Panc1 (cell line): Measurements from ENCODE around the gene INPP4B. TPM values are rescaled to one million over a fixed set of nuclear protein-coding genes. Genes with fewer than 3 reads are reported as not detected.

Source experiments
- ATAC-seq: fragments of 200-7000 bp; cut with Tn5 transposase; 2 replicates; pipeline ENCODE4 v1.9.1; 2020; ENCODE audit warnings: mild to moderate bottlenecking, moderate library complexity
- BruUV-seq: library from RNA; stranded (reverse); fragments of 400-500 nt; replicated peaks from 2 replicates; lab custom pipeline; 2021; lab: Mats Ljungman, UMichigan
- CTCF ChIA-PET: fragments of 300-600 bp; sonication (Branson Sonifier 250); formaldehyde crosslinking; loops from one replicate; lab custom pipeline; 2022; ENCODE audit warnings: antibody characterized with exemption; lab: Charles Lee
- POLR2A ChIA-PET: fragments of 300-600 bp; sonication (Branson Sonifier 250); formaldehyde crosslinking; loops from one replicate; lab custom pipeline; 2022; ENCODE audit warnings: antibody characterized with exemption; lab: Charles Lee
- DNase-seq: peaks from one replicate; pipeline ENCODE4 v3.0.0-alpha.2; 2010; ENCODE audit warnings: low read depth, low spot score
- H3K27ac ChIP-seq: 2 replicates; pipeline ENCODE4 v1.5.1; 2011; ENCODE audit warnings: mild to moderate bottlenecking, low read length, inconsistent platforms
- H3K27me3 ChIP-seq: fragments of 200-500 bp; sonication (Bioruptor generic); 2 replicates; pipeline ENCODE4 v1.6.0; 2014; ENCODE audit warnings: low read length, inconsistent platforms; ENCODE audit not compliant: control insufficient read depth, insufficient read depth
- H3K36me3 ChIP-seq: fragments of 200-500 bp; sonication (Bioruptor generic); 2 replicates; pipeline ENCODE4 v1.5.1; 2014; ENCODE audit warnings: inconsistent platforms, mild to moderate bottlenecking, low read length, moderate library complexity; ENCODE audit not compliant: control insufficient read depth, insufficient read depth
- H3K4me1 ChIP-seq: 2 replicates; pipeline ENCODE4 v1.5.1; 2011; ENCODE audit warnings: inconsistent platforms, mild to moderate bottlenecking, low read length, moderate library complexity; ENCODE audit not compliant: control insufficient read depth, insufficient read depth
- H3K4me3 ChIP-seq, 2 experiments: 2 replicates each; pipeline ENCODE4 v1.5.1; 2011 to 2012; ENCODE audit warnings: low read depth in 2 of 2, low read length in 2 of 2, mild to moderate bottlenecking in 2 of 2, inconsistent platforms in 1 of 2, moderate library complexity in 1 of 2
- H3K9me3 ChIP-seq: fragments of 200-500 bp; sonication (Bioruptor generic); 2 replicates; pipeline ENCODE4 v1.5.1; 2014; ENCODE audit warnings: low read depth, mild to moderate bottlenecking, inconsistent platforms, low read length, moderate library complexity; ENCODE audit not compliant: control insufficient read depth, insufficient read depth
- POLR2AphosphoS5 ChIP-seq: IDR thresholded peaks from 2 replicates; pipeline ENCODE4 v1.6.1; 2012; ENCODE audit warnings: mild to moderate bottlenecking, low read depth, low read length, moderate library complexity
- SIN3A ChIP-seq: IDR thresholded peaks from 2 replicates; pipeline ENCODE4 v1.6.1; 2012; ENCODE audit warnings: low read depth, mild to moderate bottlenecking, low read length, moderate library complexity, borderline replicate concordance; ENCODE audit not compliant: insufficient read depth
- TCF7L2 ChIP-seq: IDR thresholded peaks from 2 replicates; pipeline ENCODE4 v1.6.1; 2011; ENCODE audit warnings: mild to moderate bottlenecking, low read depth, low read length, inconsistent platforms
- in situ Hi-C: cut with HindIII; loops from 2 replicates; pipeline ENCODE4 v1.10.0; 2016; ENCODE audit warnings: low sequenced_read_pairs, low pct_unique_long_range_greater_than_20kb
- intact Hi-C: fragments of 100-400 bp; cut with micrococcal nuclease; formaldehyde crosslinking; loops from one replicate; pipeline ENCODE4 v1.10.0; 2022; ENCODE audit not compliant: unreplicated experiment
- total RNA-seq: library from RNA; stranded (reverse); gene quantifications from one replicate; pipeline ENCODE4 v1.2.1, GENCODE V29; 2021; ENCODE audit not compliant: unreplicated experiment
- TF ChIP-seq, protein P1 (sequence below): fragments of 450-650 bp; IDR thresholded peaks from 2 replicates; pipeline ENCODE4 v1.5.1; 2017; ENCODE audit warnings: mild to moderate bottlenecking
- TF ChIP-seq, protein P2 (sequence below), 2 experiments: IDR thresholded peaks; 2 replicates each; pipeline ENCODE4 v1.6.1; 2011 to 2012; ENCODE audit warnings: low read depth in 2 of 2, control low read depth in 1 of 2, low read length in 1 of 2, mild to moderate bottlenecking in 1 of 2, moderate library complexity in 1 of 2; ENCODE audit not compliant: insufficient read depth in 1 of 2

Gene INPP4B
- total RNA-seq, 1 experiment from 2014 or later = 4.5 TPM

DNA sequence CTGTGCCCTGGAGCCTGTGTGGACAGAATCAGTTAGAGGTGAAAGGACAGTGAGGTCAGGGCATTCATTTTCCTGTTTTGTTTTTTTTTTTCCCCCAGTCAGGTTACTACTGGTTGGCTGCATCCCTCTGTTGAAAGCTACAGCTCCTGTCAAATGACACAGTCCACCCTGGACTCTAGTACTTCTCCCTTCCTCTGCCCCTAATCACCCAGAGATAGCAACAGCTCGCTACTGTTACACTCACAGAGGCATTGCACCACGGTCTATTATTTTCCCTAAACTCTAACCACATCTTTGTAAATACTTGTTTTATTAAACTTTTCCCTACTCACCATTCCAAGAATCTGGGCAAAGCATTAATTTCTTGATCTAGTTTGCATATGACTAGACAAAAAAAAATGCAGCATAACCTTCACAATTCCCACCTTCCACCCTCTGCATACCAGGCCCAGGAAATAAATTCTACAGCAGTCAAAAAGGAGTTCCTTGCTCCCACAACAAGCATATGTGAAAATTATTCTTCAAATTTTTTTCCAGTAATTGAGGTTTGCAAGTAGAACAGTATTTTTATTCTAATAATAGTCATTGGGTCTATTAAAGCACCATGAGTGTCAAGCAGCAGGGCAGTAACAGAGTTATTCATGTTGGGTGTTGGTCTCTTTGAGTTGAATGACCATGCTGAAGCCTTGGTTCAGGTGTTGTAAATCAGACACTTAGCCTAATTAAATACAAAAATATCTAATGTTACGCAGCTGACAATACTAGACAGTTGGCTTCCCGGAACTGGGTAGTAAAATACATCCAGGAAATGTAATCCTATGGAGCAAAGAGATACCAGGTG is 329.2 kb downstream of the INPP4B start:
- Histone ChIP-seq H3K27me3 (no peaks in the 10 kb centered on the region), H3K27ac (no peak overlapping the region), H3K4me3 (no peak overlapping the region), H3K4me1 (no peaks in the 10 kb centered on the region), H3K36me3 (no peaks in the 10 kb centered on the region), H3K9me3 (no peaks in the 10 kb centered on the region)
- intact Hi-C loops = no loop called here
- ATAC-seq (no peak), DNase-seq (no peak)
- no TSS peak for BruUV-seq
- ChIA-PET POLR2A (no interaction called here), CTCF (no interaction called here)
- in situ Hi-C loops = no loop called here
- TF ChIP-seq SIN3A (no peak), POLR2AphosphoS5 (no peak), TCF7L2 (no peak)
- TF ChIP-seq, protein P1, sequence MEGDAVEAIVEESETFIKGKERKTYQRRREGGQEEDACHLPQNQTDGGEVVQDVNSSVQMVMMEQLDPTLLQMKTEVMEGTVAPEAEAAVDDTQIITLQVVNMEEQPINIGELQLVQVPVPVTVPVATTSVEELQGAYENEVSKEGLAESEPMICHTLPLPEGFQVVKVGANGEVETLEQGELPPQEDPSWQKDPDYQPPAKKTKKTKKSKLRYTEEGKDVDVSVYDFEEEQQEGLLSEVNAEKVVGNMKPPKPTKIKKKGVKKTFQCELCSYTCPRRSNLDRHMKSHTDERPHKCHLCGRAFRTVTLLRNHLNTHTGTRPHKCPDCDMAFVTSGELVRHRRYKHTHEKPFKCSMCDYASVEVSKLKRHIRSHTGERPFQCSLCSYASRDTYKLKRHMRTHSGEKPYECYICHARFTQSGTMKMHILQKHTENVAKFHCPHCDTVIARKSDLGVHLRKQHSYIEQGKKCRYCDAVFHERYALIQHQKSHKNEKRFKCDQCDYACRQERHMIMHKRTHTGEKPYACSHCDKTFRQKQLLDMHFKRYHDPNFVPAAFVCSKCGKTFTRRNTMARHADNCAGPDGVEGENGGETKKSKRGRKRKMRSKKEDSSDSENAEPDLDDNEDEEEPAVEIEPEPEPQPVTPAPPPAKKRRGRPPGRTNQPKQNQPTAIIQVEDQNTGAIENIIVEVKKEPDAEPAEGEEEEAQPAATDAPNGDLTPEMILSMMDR = no peak
- TF ChIP-seq, protein P2, sequence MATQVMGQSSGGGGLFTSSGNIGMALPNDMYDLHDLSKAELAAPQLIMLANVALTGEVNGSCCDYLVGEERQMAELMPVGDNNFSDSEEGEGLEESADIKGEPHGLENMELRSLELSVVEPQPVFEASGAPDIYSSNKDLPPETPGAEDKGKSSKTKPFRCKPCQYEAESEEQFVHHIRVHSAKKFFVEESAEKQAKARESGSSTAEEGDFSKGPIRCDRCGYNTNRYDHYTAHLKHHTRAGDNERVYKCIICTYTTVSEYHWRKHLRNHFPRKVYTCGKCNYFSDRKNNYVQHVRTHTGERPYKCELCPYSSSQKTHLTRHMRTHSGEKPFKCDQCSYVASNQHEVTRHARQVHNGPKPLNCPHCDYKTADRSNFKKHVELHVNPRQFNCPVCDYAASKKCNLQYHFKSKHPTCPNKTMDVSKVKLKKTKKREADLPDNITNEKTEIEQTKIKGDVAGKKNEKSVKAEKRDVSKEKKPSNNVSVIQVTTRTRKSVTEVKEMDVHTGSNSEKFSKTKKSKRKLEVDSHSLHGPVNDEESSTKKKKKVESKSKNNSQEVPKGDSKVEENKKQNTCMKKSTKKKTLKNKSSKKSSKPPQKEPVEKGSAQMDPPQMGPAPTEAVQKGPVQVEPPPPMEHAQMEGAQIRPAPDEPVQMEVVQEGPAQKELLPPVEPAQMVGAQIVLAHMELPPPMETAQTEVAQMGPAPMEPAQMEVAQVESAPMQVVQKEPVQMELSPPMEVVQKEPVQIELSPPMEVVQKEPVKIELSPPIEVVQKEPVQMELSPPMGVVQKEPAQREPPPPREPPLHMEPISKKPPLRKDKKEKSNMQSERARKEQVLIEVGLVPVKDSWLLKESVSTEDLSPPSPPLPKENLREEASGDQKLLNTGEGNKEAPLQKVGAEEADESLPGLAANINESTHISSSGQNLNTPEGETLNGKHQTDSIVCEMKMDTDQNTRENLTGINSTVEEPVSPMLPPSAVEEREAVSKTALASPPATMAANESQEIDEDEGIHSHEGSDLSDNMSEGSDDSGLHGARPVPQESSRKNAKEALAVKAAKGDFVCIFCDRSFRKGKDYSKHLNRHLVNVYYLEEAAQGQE (IDR thresholded peaks at IDR 0.05; ENCODE audit: insufficient read depth in 1 of 2, low read depth in 2 of 2, low read length in 1 of 2) = no peak

DNA sequence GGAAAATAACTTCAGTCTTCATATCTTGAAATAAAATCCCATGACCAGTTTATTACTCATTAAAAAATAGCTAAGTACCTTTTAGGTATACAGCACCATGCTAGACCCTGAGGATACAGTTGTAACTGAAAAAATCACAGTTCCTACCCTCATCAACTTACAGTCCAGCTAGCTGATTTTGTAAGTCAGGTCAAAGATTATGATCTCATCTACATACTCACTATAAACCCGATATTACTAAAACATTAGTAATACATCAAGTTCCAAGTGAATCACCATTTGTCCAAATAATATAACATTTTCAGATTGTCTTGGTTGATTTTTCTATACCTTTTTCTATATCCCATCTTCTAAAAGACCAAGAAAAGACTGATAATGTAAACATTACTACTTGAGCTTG is 333.9 kb downstream of the INPP4B start:
- Histone ChIP-seq H3K9me3 (no peaks in the 10 kb centered on the region), H3K4me1 (no peaks in the 10 kb centered on the region), H3K4me3 (no peak overlapping the region), H3K36me3 (no peaks in the 10 kb centered on the region), H3K27ac (no peak overlapping the region), H3K27me3 (no peaks in the 10 kb centered on the region)
- ChIA-PET POLR2A (no interaction called here), CTCF (no interaction called here)
- ATAC-seq (no peak), DNase-seq (no peak)
- TF ChIP-seq, protein P1 = no peak
- no peak for TF ChIP-seq SIN3A
- TF ChIP-seq POLR2AphosphoS5 = no peak
- no peak for TF ChIP-seq TCF7L2
- TF ChIP-seq, protein P2 (IDR thresholded peaks at IDR 0.05; ENCODE audit: insufficient read depth in 1 of 2, low read depth in 2 of 2, low read length in 1 of 2) = no peak
- in situ Hi-C loops = no loop called here
- intact Hi-C loops = no loop called here
- no TSS peak for BruUV-seq
